ENCODE results near the gene TMEM258. TPM values are rescaled to one million over a fixed set of nuclear protein-coding genes. Genes with fewer than 3 reads are reported as not detected.
A peak's percentile ranks its signal among the peaks of the same experiment; 100 is the strongest.

The TMEM258 gene
- total RNA-seq, 4 donors from 2014 or later: 8.2 to 34.7 (median 23.7) TPM

DNA sequence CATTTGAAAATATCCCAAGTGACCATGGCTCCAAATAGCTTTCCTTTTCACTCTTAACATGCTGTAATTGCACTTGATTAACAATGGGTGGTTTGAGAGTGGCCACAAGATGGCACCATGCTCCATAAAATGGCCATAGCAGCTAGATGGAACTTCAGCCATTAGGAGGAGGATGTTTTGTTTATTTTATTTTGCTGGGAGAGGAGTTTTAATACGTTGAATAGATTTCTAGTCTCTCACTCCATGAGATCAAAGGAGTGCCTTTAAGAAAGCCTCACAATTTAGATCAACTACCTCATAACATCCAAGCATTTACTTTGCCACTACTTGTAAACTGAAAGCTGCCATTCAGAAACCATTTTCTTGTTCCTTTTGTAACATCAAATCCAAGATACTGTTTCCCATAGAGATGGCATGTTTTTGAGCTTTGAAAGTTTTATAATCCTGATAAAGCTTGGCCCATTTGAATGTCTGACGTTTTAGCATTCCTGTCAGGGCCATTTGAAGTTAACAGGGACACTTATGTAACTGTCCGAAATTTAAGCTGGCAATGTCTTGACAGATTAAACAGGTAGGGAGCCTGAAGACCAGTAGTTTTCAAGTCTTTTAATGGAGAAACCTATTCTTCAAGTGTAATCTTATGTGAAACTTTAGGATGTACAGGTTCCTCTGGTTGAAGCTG, 5.0 kb upstream of the TMEM258 start:
- Histone ChIP-seq H3K9me3 (no peaks in the 10 kb centered on the region), H3K27ac (peak overlapping the region in 2 of 4 donors; percentile 17 to 34), H3K36me3 (no peaks in the 10 kb centered on the region), H3K4me3 (no peak overlapping the region), H3K27me3 (no peaks in the 10 kb centered on the region), H3K4me1 (peaks cover 0 to 15% (median 10%) of the 10 kb centered on the region in 4 donors)
- TF ChIP-seq, protein P1, sequence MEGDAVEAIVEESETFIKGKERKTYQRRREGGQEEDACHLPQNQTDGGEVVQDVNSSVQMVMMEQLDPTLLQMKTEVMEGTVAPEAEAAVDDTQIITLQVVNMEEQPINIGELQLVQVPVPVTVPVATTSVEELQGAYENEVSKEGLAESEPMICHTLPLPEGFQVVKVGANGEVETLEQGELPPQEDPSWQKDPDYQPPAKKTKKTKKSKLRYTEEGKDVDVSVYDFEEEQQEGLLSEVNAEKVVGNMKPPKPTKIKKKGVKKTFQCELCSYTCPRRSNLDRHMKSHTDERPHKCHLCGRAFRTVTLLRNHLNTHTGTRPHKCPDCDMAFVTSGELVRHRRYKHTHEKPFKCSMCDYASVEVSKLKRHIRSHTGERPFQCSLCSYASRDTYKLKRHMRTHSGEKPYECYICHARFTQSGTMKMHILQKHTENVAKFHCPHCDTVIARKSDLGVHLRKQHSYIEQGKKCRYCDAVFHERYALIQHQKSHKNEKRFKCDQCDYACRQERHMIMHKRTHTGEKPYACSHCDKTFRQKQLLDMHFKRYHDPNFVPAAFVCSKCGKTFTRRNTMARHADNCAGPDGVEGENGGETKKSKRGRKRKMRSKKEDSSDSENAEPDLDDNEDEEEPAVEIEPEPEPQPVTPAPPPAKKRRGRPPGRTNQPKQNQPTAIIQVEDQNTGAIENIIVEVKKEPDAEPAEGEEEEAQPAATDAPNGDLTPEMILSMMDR (IDR thresholded peaks at IDR 0.05): peak; percentile 73 to 90 (median 80)
- TF ChIP-seq EP300 (IDR thresholded peaks at IDR 0.05; ENCODE audit: low read depth): no peak
- intact Hi-C loops (cut with DNase I; ENCODE audit: low total_unique reads) (loop anchor here (10.0 kb wide), 1 partner anchor 287 kb away; no protein-coding TSS in a partner anchor), in situ Hi-C loops (cut with MboI; ENCODE audit: low pct_ligation_motif_present in 1 of 4, low pct_unique_long_range_greater_than_20kb in 1 of 4, low sequenced_read_pairs in 3 of 4) (loop anchor here in 3 of 4 donors (10.0 to 25.0 kb wide), 3 partner anchors 157 to 315 kb away; partner anchors contain the start of genes INCENP (in 2 of the 3) and BEST1 (in 1 of the 3))
- DNase-seq: peak; percentile 83
- WGBS, 2 donors (ENCODE audit: low coverage in 1 of 2): 53 to 79% methylated on average over 2 to 3 of the region's 3 CpGs

DNA sequence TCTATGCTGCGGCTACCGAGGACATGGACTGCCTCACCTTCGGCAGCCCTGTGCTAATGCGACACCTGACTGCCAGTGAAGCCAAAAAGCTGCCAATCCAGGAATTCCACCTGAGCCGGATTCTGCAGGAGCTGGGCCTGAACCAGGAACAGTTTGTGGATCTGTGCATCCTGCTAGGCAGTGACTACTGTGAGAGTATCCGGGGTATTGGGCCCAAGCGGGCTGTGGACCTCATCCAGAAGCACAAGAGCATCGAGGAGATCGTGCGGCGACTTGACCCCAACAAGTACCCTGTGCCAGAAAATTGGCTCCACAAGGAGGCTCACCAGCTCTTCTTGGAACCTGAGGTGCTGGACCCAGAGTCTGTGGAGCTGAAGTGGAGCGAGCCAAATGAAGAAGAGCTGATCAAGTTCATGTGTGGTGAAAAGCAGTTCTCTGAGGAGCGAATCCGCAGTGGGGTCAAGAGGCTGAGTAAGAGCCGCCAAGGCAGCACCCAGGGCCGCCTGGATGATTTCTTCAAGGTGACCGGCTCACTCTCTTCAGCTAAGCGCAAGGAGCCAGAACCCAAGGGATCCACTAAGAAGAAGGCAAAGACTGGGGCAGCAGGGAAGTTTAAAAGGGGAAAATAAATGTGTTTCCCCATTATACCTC, 3.6 kb upstream of the TMEM258 start:
- intact Hi-C loops (cut with DNase I; ENCODE audit: low total_unique reads): loop anchor here (10.0 kb wide), 1 partner anchor 289 kb away; no protein-coding TSS in a partner anchor
- Histone ChIP-seq H3K36me3 (no peaks in the 10 kb centered on the region), H3K9me3 (no peaks in the 10 kb centered on the region), H3K27me3 (no peaks in the 10 kb centered on the region), H3K4me3 (no peak overlapping the region), H3K27ac (no peak overlapping the region), H3K4me1 (peaks cover 5 to 24% (median 19%) of the 10 kb centered on the region in 4 donors)
- 94% methylated on average over 5 to 18 of the region's 18 CpGs for WGBS, 2 donors (ENCODE audit: low coverage in 1 of 2)
- TF ChIP-seq, protein P1 (IDR thresholded peaks at IDR 0.05): no peak
- in situ Hi-C loops (cut with MboI; ENCODE audit: low pct_ligation_motif_present in 1 of 4, low pct_unique_long_range_greater_than_20kb in 1 of 4, low sequenced_read_pairs in 3 of 4): loop anchor here in 3 of 4 donors (10.0 to 25.0 kb wide), 3 partner anchors 159 to 316 kb away; partner anchors contain the start of genes INCENP (in 2 of the 3) and BEST1 (in 1 of the 3)
- DNase-seq: no peak

DNA sequence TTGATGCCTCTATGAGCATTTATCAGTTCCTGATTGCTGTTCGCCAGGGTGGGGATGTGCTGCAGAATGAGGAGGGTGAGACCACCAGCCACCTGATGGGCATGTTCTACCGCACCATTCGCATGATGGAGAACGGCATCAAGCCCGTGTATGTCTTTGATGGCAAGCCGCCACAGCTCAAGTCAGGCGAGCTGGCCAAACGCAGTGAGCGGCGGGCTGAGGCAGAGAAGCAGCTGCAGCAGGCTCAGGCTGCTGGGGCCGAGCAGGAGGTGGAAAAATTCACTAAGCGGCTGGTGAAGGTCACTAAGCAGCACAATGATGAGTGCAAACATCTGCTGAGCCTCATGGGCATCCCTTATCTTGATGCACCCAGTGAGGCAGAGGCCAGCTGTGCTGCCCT, 3.1 kb upstream of the TMEM258 start:
- no peaks in the 10 kb centered on the region for H3K9me3 ChIP-seq
- H3K36me3 ChIP-seq: no peaks in the 10 kb centered on the region
- 93% methylated on average over 12 of the region's 12 CpGs; no CpG with 5 or more reads in 1 of the 2 donors for WGBS, 2 donors (ENCODE audit: low coverage in 1 of 2)
- in situ Hi-C loops (cut with MboI; ENCODE audit: low pct_ligation_motif_present in 1 of 4, low pct_unique_long_range_greater_than_20kb in 1 of 4, low sequenced_read_pairs in 3 of 4) (loop anchor here in 3 of 4 donors (10.0 to 25.0 kb wide), 3 partner anchors 159 to 317 kb away; partner anchors contain the start of genes INCENP (in 2 of the 3) and BEST1 (in 1 of the 3)), intact Hi-C loops (cut with DNase I; ENCODE audit: low total_unique reads) (loop anchor here (10.0 kb wide), 1 partner anchor 289 kb away; no protein-coding TSS in a partner anchor)
- peaks cover 5 to 24% (median 22%) of the 10 kb centered on the region in 4 donors for H3K4me1 ChIP-seq
- DNase-seq: no peak
- no peak overlapping the region for H3K27ac ChIP-seq
- H3K27me3 ChIP-seq: no peaks in the 10 kb centered on the region
- TF ChIP-seq POLR2A (IDR thresholded peaks at IDR 0.05) (no peak), POLR2AphosphoS5 (IDR thresholded peaks at IDR 0.05) (no peak), EP300 (IDR thresholded peaks at IDR 0.05; ENCODE audit: low read depth) (no peak)
- TF ChIP-seq, protein P1 (IDR thresholded peaks at IDR 0.05): no peak
- H3K4me3 ChIP-seq: no peak overlapping the region

DNA sequence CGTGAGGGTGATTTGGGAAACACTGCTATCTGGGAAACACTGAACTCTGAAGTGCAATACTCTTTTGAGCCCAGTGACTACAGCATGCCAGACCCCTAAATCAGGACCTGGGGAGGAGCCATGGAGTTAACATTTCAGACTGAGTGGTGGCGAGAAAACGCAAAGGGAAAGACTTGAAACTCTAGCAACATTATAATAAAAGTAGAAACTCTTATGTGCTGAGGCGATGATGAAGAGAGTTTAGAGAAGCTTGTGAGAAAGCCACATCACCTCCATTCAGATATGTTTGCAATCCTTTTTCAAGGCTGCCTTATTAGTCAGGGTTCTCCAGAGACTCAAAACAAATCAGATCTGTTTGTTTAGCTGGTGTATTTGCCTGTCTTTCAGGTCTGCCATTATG, 2.2 kb upstream of the TMEM258 start:
- H3K27me3 ChIP-seq: no peaks in the 10 kb centered on the region
- in situ Hi-C loops (cut with MboI; ENCODE audit: low pct_ligation_motif_present in 1 of 4, low pct_unique_long_range_greater_than_20kb in 1 of 4, low sequenced_read_pairs in 3 of 4): loop anchor here in 3 of 4 donors (10.0 to 25.0 kb wide), 3 partner anchors 160 to 318 kb away; partner anchors contain the start of genes INCENP (in 2 of the 3) and BEST1 (in 1 of the 3)

More for the DNA sequence above, 2.2 kb upstream of the TMEM258 start:
- intact Hi-C loops (cut with DNase I; ENCODE audit: low total_unique reads): loop anchor here (10.0 kb wide), 1 partner anchor 290 kb away; no protein-coding TSS in a partner anchor
- no peak overlapping the region for H3K4me3 ChIP-seq
- TF ChIP-seq, protein P1 (IDR thresholded peaks at IDR 0.05): no peak
- TF ChIP-seq POLR2A (IDR thresholded peaks at IDR 0.05): no peak
- no peak for TF ChIP-seq EP300 (IDR thresholded peaks at IDR 0.05; ENCODE audit: low read depth)
- TF ChIP-seq POLR2AphosphoS5 (IDR thresholded peaks at IDR 0.05): no peak
- no peak overlapping the region for H3K27ac ChIP-seq
- no peak for DNase-seq
- H3K36me3 ChIP-seq: peaks cover 0 to 8% (median 2%) of the 10 kb centered on the region in 4 donors
- H3K9me3 ChIP-seq: no peaks in the 10 kb centered on the region
- peaks cover 5 to 24% (median 22%) of the 10 kb centered on the region in 4 donors for H3K4me1 ChIP-seq
- WGBS, 2 donors (ENCODE audit: low coverage in 1 of 2): 85 to 90% methylated on average over 4 of the region's 4 CpGs

All from transverse colon (tissue), 4 donors.